22Rv1 (cell line): ENCODE data around the gene ATE1.

Source experiments
- CTCF ChIP-seq: fragments of 450-650 bp; IDR thresholded peaks from 2 replicates; pipeline ENCODE4 v1.5.1; 2017; ENCODE audit warnings: mild to moderate bottlenecking
- ZFX ChIP-seq: fragments of 450-650 bp; IDR thresholded peaks from 2 replicates; pipeline ENCODE4 v1.6.1; 2017; ENCODE audit warnings: antibody characterized with exemption, borderline replicate concordance

- TF ChIP-seq CTCF, result no peak
- no peak for TF ChIP-seq ZFX
These were observed 105.1 kb downstream of the ATE1 start for GRCh38 chr10:121822724-121823123.
